Measurements from ENCODE around the gene DIS3L2.

DNA sequence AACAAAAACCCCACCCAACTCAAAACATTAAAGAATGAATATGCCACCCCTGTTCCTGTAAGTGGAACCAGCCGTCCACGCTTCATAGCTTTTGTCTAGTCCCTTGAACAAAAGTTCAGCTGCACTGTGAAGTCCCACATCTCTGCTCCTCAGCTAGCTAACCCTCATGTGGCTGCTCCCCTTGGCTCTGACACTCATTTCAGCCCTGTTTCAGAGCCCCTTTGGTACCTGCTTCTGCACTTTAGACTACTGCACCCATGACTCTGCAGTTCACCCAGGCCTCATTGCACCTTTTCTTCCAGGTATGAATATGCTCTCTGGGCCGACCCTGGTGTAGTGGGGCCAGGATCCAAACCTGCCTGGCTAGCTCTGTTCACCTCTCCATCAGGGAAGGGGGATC, 155.3 kb downstream of the DIS3L2 start:
- no peak for TF ChIP-seq ARNTL (CRISPR knock-in tag; IDR thresholded peaks at IDR 0.05; ENCODE audit: borderline replicate concordance, low read depth)
- TF ChIP-seq TOX (CRISPR knock-in tag; IDR thresholded peaks at IDR 0.05; ENCODE audit: borderline replicate concordance) = no peak
- no peak for TF ChIP-seq ZNF565 (CRISPR knock-in tag; conservative IDR thresholded peaks at IDR 0.05; ENCODE audit: low read depth)
- TF ChIP-seq ZFP3 (CRISPR knock-in tag; IDR thresholded peaks at IDR 0.05) = no peak
- no peak for TF ChIP-seq ESRRG (CRISPR knock-in tag; IDR thresholded peaks at IDR 0.05)
- TF ChIP-seq, protein P1, sequence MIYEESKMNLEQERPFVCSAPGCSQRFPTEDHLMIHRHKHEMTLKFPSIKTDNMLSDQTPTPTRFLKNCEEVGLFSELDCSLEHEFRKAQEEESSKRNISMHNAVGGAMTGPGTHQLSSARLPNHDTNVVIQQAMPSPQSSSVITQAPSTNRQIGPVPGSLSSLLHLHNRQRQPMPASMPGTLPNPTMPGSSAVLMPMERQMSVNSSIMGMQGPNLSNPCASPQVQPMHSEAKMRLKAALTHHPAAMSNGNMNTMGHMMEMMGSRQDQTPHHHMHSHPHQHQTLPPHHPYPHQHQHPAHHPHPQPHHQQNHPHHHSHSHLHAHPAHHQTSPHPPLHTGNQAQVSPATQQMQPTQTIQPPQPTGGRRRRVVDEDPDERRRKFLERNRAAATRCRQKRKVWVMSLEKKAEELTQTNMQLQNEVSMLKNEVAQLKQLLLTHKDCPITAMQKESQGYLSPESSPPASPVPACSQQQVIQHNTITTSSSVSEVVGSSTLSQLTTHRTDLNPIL (CRISPR knock-in tag; IDR thresholded peaks at IDR 0.05; ENCODE audit: low read depth) = no peak
- no peak for TF ChIP-seq GLIS3 (CRISPR knock-in tag; IDR thresholded peaks at IDR 0.05)
- TF ChIP-seq, protein P2, sequence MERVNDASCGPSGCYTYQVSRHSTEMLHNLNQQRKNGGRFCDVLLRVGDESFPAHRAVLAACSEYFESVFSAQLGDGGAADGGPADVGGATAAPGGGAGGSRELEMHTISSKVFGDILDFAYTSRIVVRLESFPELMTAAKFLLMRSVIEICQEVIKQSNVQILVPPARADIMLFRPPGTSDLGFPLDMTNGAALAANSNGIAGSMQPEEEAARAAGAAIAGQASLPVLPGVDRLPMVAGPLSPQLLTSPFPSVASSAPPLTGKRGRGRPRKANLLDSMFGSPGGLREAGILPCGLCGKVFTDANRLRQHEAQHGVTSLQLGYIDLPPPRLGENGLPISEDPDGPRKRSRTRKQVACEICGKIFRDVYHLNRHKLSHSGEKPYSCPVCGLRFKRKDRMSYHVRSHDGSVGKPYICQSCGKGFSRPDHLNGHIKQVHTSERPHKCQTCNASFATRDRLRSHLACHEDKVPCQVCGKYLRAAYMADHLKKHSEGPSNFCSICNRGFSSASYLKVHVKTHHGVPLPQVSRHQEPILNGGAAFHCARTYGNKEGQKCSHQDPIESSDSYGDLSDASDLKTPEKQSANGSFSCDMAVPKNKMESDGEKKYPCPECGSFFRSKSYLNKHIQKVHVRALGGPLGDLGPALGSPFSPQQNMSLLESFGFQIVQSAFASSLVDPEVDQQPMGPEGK (CRISPR knock-in tag; IDR thresholded peaks at IDR 0.05; ENCODE audit: borderline replicate concordance) = no peak
- TF ChIP-seq, protein P3, sequence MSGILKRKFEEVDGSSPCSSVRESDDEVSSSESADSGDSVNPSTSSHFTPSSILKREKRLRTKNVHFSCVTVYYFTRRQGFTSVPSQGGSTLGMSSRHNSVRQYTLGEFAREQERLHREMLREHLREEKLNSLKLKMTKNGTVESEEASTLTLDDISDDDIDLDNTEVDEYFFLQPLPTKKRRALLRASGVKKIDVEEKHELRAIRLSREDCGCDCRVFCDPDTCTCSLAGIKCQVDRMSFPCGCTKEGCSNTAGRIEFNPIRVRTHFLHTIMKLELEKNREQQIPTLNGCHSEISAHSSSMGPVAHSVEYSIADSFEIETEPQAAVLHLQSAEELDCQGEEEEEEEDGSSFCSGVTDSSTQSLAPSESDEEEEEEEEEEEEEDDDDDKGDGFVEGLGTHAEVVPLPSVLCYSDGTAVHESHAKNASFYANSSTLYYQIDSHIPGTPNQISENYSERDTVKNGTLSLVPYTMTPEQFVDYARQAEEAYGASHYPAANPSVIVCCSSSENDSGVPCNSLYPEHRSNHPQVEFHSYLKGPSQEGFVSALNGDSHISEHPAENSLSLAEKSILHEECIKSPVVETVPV (CRISPR knock-in tag; IDR thresholded peaks at IDR 0.05) = no peak
- TF ChIP-seq, protein P4, sequence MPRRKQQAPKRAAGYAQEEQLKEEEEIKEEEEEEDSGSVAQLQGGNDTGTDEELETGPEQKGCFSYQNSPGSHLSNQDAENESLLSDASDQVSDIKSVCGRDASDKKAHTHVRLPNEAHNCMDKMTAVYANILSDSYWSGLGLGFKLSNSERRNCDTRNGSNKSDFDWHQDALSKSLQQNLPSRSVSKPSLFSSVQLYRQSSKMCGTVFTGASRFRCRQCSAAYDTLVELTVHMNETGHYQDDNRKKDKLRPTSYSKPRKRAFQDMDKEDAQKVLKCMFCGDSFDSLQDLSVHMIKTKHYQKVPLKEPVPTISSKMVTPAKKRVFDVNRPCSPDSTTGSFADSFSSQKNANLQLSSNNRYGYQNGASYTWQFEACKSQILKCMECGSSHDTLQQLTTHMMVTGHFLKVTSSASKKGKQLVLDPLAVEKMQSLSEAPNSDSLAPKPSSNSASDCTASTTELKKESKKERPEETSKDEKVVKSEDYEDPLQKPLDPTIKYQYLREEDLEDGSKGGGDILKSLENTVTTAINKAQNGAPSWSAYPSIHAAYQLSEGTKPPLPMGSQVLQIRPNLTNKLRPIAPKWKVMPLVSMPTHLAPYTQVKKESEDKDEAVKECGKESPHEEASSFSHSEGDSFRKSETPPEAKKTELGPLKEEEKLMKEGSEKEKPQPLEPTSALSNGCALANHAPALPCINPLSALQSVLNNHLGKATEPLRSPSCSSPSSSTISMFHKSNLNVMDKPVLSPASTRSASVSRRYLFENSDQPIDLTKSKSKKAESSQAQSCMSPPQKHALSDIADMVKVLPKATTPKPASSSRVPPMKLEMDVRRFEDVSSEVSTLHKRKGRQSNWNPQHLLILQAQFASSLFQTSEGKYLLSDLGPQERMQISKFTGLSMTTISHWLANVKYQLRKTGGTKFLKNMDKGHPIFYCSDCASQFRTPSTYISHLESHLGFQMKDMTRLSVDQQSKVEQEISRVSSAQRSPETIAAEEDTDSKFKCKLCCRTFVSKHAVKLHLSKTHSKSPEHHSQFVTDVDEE (CRISPR knock-in tag; IDR thresholded peaks at IDR 0.05) = no peak
- TF ChIP-seq TCF4 (CRISPR knock-in tag; IDR thresholded peaks at IDR 0.05; ENCODE audit: borderline replicate concordance) = no peak
- TF ChIP-seq ZFP30 (CRISPR knock-in tag; IDR thresholded peaks at IDR 0.05) = no peak
- no peak for TF ChIP-seq PPARA (CRISPR knock-in tag; IDR thresholded peaks at IDR 0.05; ENCODE audit: borderline replicate concordance)

Measured in SK-N-SH treated with all-trans-retinoic acid at 6 μM for 48 hours (cell line).